H1 (cell line): Measurements from ENCODE around the gene ATP10D. TPM values are rescaled to one million over a fixed set of nuclear protein-coding genes. Genes with fewer than 3 reads are reported as not detected.

Source experiments
- CTCF ChIA-PET: fragments of 300-600 bp; sonication (Branson Sonifier 250); formaldehyde crosslinking; loops from one replicate; lab custom pipeline; 2021; ENCODE audit not compliant: partially characterized antibody; lab: Charles Lee
- POLR2A ChIA-PET: fragments of 300-600 bp; sonication (Branson Sonifier 250); formaldehyde crosslinking; loops from one replicate; lab custom pipeline; 2021; ENCODE audit warnings: inconsistent platforms; ENCODE audit not compliant: partially characterized antibody; lab: Charles Lee
- DNase-seq, 2 experiments: peaks; one replicate each; pipeline versions ENCODE4 v3.0.0 to v3.0.0-alpha.2; 2010 to 2022; ENCODE audit warnings: low spot score in 2 of 2, low read depth in 1 of 2, mixed read lengths in 1 of 2
- FAIRE-seq: peaks from 2 replicates; lab custom pipeline; 2011; peaks lifted over from hg19 to GRCh38; lab: Jason Lieb, UNC
- H2AFZ ChIP-seq: 2 replicates; pipeline ENCODE4 v1.8.1; 2012; ENCODE audit warnings: low read length, inconsistent platforms
- H2AK5ac ChIP-seq: 2 replicates; pipeline ENCODE4 v1.6.1; 2013; ENCODE audit warnings: low read depth, low read length
- H2BK120ac ChIP-seq: replicated peaks from 2 replicates; pipeline ENCODE3; 2013; ENCODE audit warnings: low read depth, low read length, inconsistent platforms
- H2BK12ac ChIP-seq: 2 replicates; pipeline ENCODE4 v1.6.1; 2013; ENCODE audit warnings: low read depth, low read length
- H2BK15ac ChIP-seq: 2 replicates; pipeline ENCODE4 v1.6.1; 2013; ENCODE audit warnings: low read length
- H2BK20ac ChIP-seq: 2 replicates; pipeline ENCODE4 v1.6.1; 2013; ENCODE audit warnings: low read length
- H2BK5ac ChIP-seq: 2 replicates; pipeline ENCODE4 v1.6.1; 2013; ENCODE audit warnings: low read depth, low read length
- H3K14ac ChIP-seq: 2 replicates; pipeline ENCODE4 v1.6.1; 2013; ENCODE audit warnings: inconsistent platforms; ENCODE audit not compliant: insufficient read length
- H3K18ac ChIP-seq: 2 replicates; pipeline ENCODE4 v1.6.1; 2013; ENCODE audit warnings: low read length; ENCODE audit errors: extremely low read depth
- H3K23ac ChIP-seq: 2 replicates; pipeline ENCODE4 v1.6.1; 2013; ENCODE audit warnings: inconsistent platforms; ENCODE audit not compliant: insufficient read length
- H3K23me2 ChIP-seq: 2 replicates; pipeline ENCODE4 v1.6.1; 2013; ENCODE audit warnings: low read depth, low read length
- H3K27ac ChIP-seq: 2 replicates; pipeline ENCODE4 v1.6.1; 2011; ENCODE audit warnings: low read depth, low read length, inconsistent platforms
- H3K27me3 ChIP-seq, 4 experiments: replicated peaks in 1 of 4; 1 replicate in 1 of 4; 2 replicates in 3 of 4; pipeline versions ENCODE4 v1.6.1 to v1.8.1; 2011 to 2013; ENCODE audit warnings: low read length in 3 of 4, mild to moderate bottlenecking in 3 of 4, inconsistent platforms in 2 of 4, mixed read lengths in 2 of 4, moderate library complexity in 1 of 4; ENCODE audit not compliant: control insufficient read depth in 3 of 4, insufficient read depth in 3 of 4; ENCODE audit errors: extremely low read depth in 1 of 4
- H3K36me3 ChIP-seq, 4 experiments: 2 replicates each; pipeline versions ENCODE4 v1.6.1 to v1.8.1; 2011 to 2013; ENCODE audit warnings: mild to moderate bottlenecking in 4 of 4, low read length in 3 of 4, moderate library complexity in 2 of 4, control low read depth in 1 of 4, inconsistent platforms in 1 of 4; ENCODE audit not compliant: insufficient read depth in 4 of 4, control insufficient read depth in 2 of 4
- H3K4ac ChIP-seq: replicated peaks from 2 replicates; pipeline ENCODE3; 2013; ENCODE audit warnings: low read length, low read depth, mixed read lengths, inconsistent platforms; ENCODE audit not compliant: insufficient read length
- H3K4me1 ChIP-seq, 4 experiments: replicated peaks in 1 of 4; 1 replicate in 1 of 4; 2 replicates in 3 of 4; pipeline versions ENCODE4 v1.6.1 to v1.8.1; 2011 to 2013; ENCODE audit warnings: low read length in 3 of 4, inconsistent platforms in 2 of 4, mixed read lengths in 1 of 4; ENCODE audit not compliant: insufficient read depth in 4 of 4, control insufficient read depth in 3 of 4
- H3K4me2 ChIP-seq, 2 experiments: 2 replicates each; pipeline versions ENCODE4 v1.6.1 to v1.8.1; 2011 to 2013; ENCODE audit warnings: low read depth in 2 of 2, low read length in 2 of 2, control low read depth in 1 of 2, inconsistent platforms in 1 of 2, mild to moderate bottlenecking in 1 of 2; ENCODE audit not compliant: insufficient read depth in 1 of 2
- H3K4me3 ChIP-seq, 4 experiments: fragments of 200-600, 300-600 bp in 1 of 4; sonication (generic), shearing (Covaris generic), sonication (Bioruptor Twin) in 1 of 4; 2 replicates each; pipeline versions ENCODE4 v1.5.1 to v1.8.1; 2011 to 2016; ENCODE audit warnings: low read length in 4 of 4, low read depth in 3 of 4, control low read depth in 2 of 4, inconsistent platforms in 2 of 4, mild to moderate bottlenecking in 2 of 4, mixed read lengths in 1 of 4, moderate library complexity in 1 of 4; ENCODE audit not compliant: insufficient read depth in 2 of 4; ENCODE audit errors: extremely low read depth in 1 of 4
- H3K56ac ChIP-seq: replicated peaks from 2 replicates; pipeline ENCODE3; 2013; ENCODE audit warnings: low read depth, mild to moderate bottlenecking, mixed read lengths, low read length, inconsistent platforms; ENCODE audit not compliant: insufficient read length
- H3K79me1 ChIP-seq: 2 replicates; pipeline ENCODE4 v1.6.1; 2013; ENCODE audit warnings: low read depth, low read length, control low read depth
- H3K79me2 ChIP-seq, 2 experiments: 2 replicates each; pipeline versions ENCODE4 v1.6.1 to v1.8.1; 2012 to 2013; ENCODE audit warnings: low read length in 2 of 2, mild to moderate bottlenecking in 2 of 2, inconsistent platforms in 1 of 2; ENCODE audit not compliant: insufficient read depth in 2 of 2, control insufficient read depth in 1 of 2
- H3K9ac ChIP-seq, 4 experiments: replicated peaks in 1 of 4; 1 replicate in 1 of 4; 2 replicates in 3 of 4; pipeline versions ENCODE4 v1.6.1 to v1.8.1; 2011 to 2013; ENCODE audit warnings: low read depth in 3 of 4, low read length in 3 of 4, control low read depth in 2 of 4, mild to moderate bottlenecking in 2 of 4, moderate library complexity in 2 of 4, inconsistent platforms in 1 of 4; ENCODE audit errors: extremely low read depth in 1 of 4
- H3K9me3 ChIP-seq, 2 experiments: 2 replicates each; pipeline versions ENCODE4 v1.6.1 to v1.8.1; 2012 to 2013; ENCODE audit warnings: mild to moderate bottlenecking in 2 of 2, moderate library complexity in 2 of 2, control low read depth in 1 of 2, inconsistent platforms in 1 of 2, low read depth in 1 of 2, low read length in 1 of 2, mixed read lengths in 1 of 2; ENCODE audit not compliant: insufficient read depth in 2 of 2
- H4K20me1 ChIP-seq, 2 experiments: replicated peaks in 1 of 2; 2 replicates each; pipeline versions ENCODE3 to v1.8.1; 2011 to 2013; ENCODE audit warnings: inconsistent platforms in 2 of 2, low read length in 2 of 2, mild to moderate bottlenecking in 1 of 2; ENCODE audit not compliant: insufficient read depth in 2 of 2, control insufficient read depth in 1 of 2
- H4K5ac ChIP-seq: 2 replicates; pipeline ENCODE4 v1.6.1; 2013; ENCODE audit warnings: low read length, low read depth, mixed read lengths, inconsistent platforms; ENCODE audit not compliant: insufficient read length
- H4K8ac ChIP-seq: 2 replicates; pipeline ENCODE4 v1.8.0; 2013; ENCODE audit warnings: mild to moderate bottlenecking, moderate library complexity, low read length, inconsistent platforms; ENCODE audit not compliant: insufficient read depth; ENCODE audit errors: extremely low read depth
- H4K91ac ChIP-seq: replicated peaks from 2 replicates; pipeline ENCODE3; 2013; ENCODE audit warnings: low read length, mixed read lengths, inconsistent platforms; ENCODE audit not compliant: insufficient read length
- GTF2F1 ChIP-seq: IDR thresholded peaks from 2 replicates; pipeline ENCODE4 v1.6.1; 2012; ENCODE audit warnings: low read depth, low read length, improper control_type of control experiment, borderline replicate concordance
- HDAC2 ChIP-seq, 2 experiments: fragments of 300-600 bp in 1 of 2; sonication (generic) in 1 of 2; IDR thresholded peaks; 2 replicates each; pipeline ENCODE4 v1.6.1; 2011 to 2012; ENCODE audit warnings: low read depth in 2 of 2, low read length in 2 of 2, mild to moderate bottlenecking in 2 of 2, moderate library complexity in 2 of 2, borderline replicate concordance in 1 of 2, inconsistent platforms in 1 of 2
- HDAC6 ChIP-seq: IDR thresholded peaks from one replicate; pipeline ENCODE4 v1.7.1; 2012; ENCODE audit warnings: low read depth, mild to moderate bottlenecking, inconsistent platforms, low read length, moderate library complexity
- PHF8 ChIP-seq: fragments of 200-600 bp; sonication (generic); conservative IDR thresholded peaks from 2 replicates; pipeline ENCODE4 v1.7.1; 2012; ENCODE audit warnings: low read depth, mild to moderate bottlenecking, inconsistent platforms, low read length, moderate library complexity
- SIN3A ChIP-seq, 2 experiments: IDR thresholded peaks in 1 of 2; conservative IDR thresholded peaks in 1 of 2; 2 replicates each; pipeline ENCODE4 v1.6.1; 2011 to 2012; ENCODE audit warnings: low read length in 2 of 2, improper control_type of control experiment in 1 of 2, low read depth in 1 of 2, mild to moderate bottlenecking in 1 of 2
- SP1 ChIP-seq: IDR thresholded peaks from 2 replicates; pipeline ENCODE4 v1.6.1; 2011; ENCODE audit warnings: low read depth, low read length
- SUZ12 ChIP-seq: fragments of 200-600 bp; sonication (generic); IDR thresholded peaks from 2 replicates; pipeline ENCODE4 v1.6.1; 2012; ENCODE audit warnings: mild to moderate bottlenecking, inconsistent platforms, low read length, moderate library complexity, mixed read lengths
- TCF12 ChIP-seq: IDR thresholded peaks from 2 replicates; pipeline ENCODE4 v1.6.1; 2011; ENCODE audit warnings: low read depth, mild to moderate bottlenecking, low read length
- polyA plus RNA-seq, 7 experiments: library from polyadenylated mRNA; depleted of rRNA in 3 of 7; stranded (reverse) in 5 of 7; unstranded in 2 of 7; fragments of >200 nt in 5 of 7; fragments of 200-250 nt in 2 of 7; gene quantifications; 1 replicate in 5 of 7; 2 replicates in 1 of 7; 4 replicates in 1 of 7; pipeline versions ENCODE4 v1.2.1 to v1.2.3, GENCODE V29; 2011 to 2013; ENCODE audit warnings: missing spikeins in 2 of 7, mixed read lengths in 2 of 7
- total RNA-seq: library from RNA; stranded (reverse); fragmentation: NEBNext Ultra II Directional; extraction: Animal tissue kit (Norgen Biotek cat#: 25700); gene quantifications from 2 replicates; pipeline ENCODE4 v1.2.1, GENCODE V29; 2021

ATP10D gene
- total and polyA plus RNA-seq, 2 of the 8 experiments (the other 6 are each of a cell fraction or from before 2014, with no cell fraction given) = 2.9 to 5.9 TPM

DNA sequence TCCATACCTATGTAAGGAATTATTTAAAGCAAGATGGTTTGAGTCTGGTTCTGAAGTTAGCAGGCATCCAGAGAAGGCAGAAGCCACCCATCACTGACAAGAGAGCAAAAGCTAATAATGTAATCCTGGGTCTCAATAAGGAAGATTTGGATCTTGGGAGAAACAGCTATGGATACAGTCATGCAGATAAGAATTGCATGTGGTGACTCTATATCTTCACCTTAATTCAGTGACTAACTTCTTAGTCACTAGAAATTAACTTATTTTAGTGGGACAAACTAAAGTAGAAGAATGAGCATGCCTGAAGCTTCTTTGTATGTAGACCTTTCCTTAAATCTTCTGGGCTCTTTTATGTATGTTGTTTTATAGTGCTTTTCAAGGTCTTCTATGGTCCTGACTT, 66.6 kb downstream of the ATP10D start:
- H2AK5ac ChIP-seq = no peak overlapping the region
- H4K20me1 ChIP-seq = no peaks in the 10 kb centered on the region
- no peaks in the 10 kb centered on the region for H3K36me3 ChIP-seq
- H3K4me1 ChIP-seq = no peaks in the 10 kb centered on the region
- no peak overlapping the region for H2BK120ac ChIP-seq
- no peaks in the 10 kb centered on the region for H3K23me2 ChIP-seq
- H3K79me1 ChIP-seq = no peaks in the 10 kb centered on the region
- H2BK15ac ChIP-seq = no peak overlapping the region
- no peak overlapping the region for H4K5ac ChIP-seq
- TF ChIP-seq TCF12 (no peak), SUZ12 (no peak), HDAC6 (no peak), PHF8 (no peak), SIN3A (conservative IDR thresholded peaks at IDR 0.05 in 1 of 2, IDR thresholded peaks at IDR 0.05 in 1 of 2; ENCODE audit: low read depth in 1 of 2, low read length in 2 of 2) (no peak), HDAC2 (IDR thresholded peaks at IDR 0.05; ENCODE audit: borderline replicate concordance in 1 of 2, low read depth in 2 of 2, low read length in 2 of 2) (no peak), GTF2F1 (no peak), SP1 (no peak)
- no peak overlapping the region for H2AFZ ChIP-seq
- DNase-seq (no peak), FAIRE-seq (no peak)
- H3K14ac ChIP-seq = no peak overlapping the region
- POLR2A ChIA-PET = no interaction called here
- no peak overlapping the region for H3K27ac ChIP-seq
- CTCF ChIA-PET = interaction anchor here (0.8 to 2.0 kb wide), 3 partner anchors 8 to 21 kb away, joined by 3 to 9 read pairs (median 3); no protein-coding TSS in a partner anchor
- H2BK20ac ChIP-seq = no peak overlapping the region
- H3K18ac ChIP-seq = no peak overlapping the region
- H3K9ac ChIP-seq = no peak overlapping the region
- no peak overlapping the region for H2BK12ac ChIP-seq
- no peak overlapping the region for H3K4me3 ChIP-seq
- no peak overlapping the region for H3K23ac ChIP-seq
- no peak overlapping the region for H3K56ac ChIP-seq
- H3K79me2 ChIP-seq = no peaks in the 10 kb centered on the region
- no peak overlapping the region for H3K4me2 ChIP-seq
- H2BK5ac ChIP-seq = no peak overlapping the region
- no peaks in the 10 kb centered on the region for H3K27me3 ChIP-seq
- no peak overlapping the region for H3K4ac ChIP-seq
- no peak overlapping the region for H4K91ac ChIP-seq
- H3K9me3 ChIP-seq = no peaks in the 10 kb centered on the region
- H4K8ac ChIP-seq = no peak overlapping the region
